RWPE1 (cell line): ENCODE data around the gene CRB2.
"Not testable (repeated sequence)": the region's sequence is repeated elsewhere in the genome, so short reads cannot be mapped to it uniquely, and the experiment has no call there.

Experiments used
- CTCF ChIA-PET: fragments of 350-600 bp; sonication (Branson Sonifier 250); formaldehyde crosslinking; extraction: SDS; loops from one replicate; lab custom pipeline; 2021; lab: Yijun Ruan, JAX
- POLR2A ChIA-PET: fragments of 400-600 bp; formaldehyde crosslinking; extraction: SDS; loops from one replicate; lab custom pipeline; 2020; ENCODE audit warnings: antibody characterized with exemption; ENCODE audit not compliant: low non-redundant PET; lab: Yijun Ruan, JAX
- DNase-seq: peaks from one replicate; pipeline ENCODE4 v3.0.0; 2012; ENCODE audit warnings: low spot score
- H3K27ac ChIP-seq: fragments of 450-650 bp; 2 replicates; pipeline ENCODE4 v1.5.1; 2017
- CTCF ChIP-seq: fragments of 450-650 bp; conservative IDR thresholded peaks from 2 replicates; pipeline ENCODE4 v1.5.1; 2017; ENCODE audit warnings: low read depth, mild to moderate bottlenecking

Gene CRB2

GRCh38 chr9:123397975-123398374 is 42.0 kb downstream of the CRB2 start:
- ChIA-PET POLR2A (no interaction called here), CTCF (interaction anchor here (0.6 kb wide), 1 partner anchor 10 kb away, joined by 3 read pairs; no protein-coding TSS in a partner anchor)

GRCh38 chr9:123398938-123399337 is 42.9 kb downstream of the CRB2 start:
- DNase-seq, H3K27ac ChIP-seq, POLR2A ChIA-PET: not testable (repeated sequence)
- CTCF ChIA-PET: interaction anchor here (0.7 kb wide), 1 partner anchor 42 kb away, joined by 3 read pairs; no protein-coding TSS in a partner anchor

More at GRCh38 chr9:123397975-123398374, 42.0 kb downstream of the CRB2 start:
- no peak for TF ChIP-seq CTCF
- H3K27ac ChIP-seq: no peak overlapping the region
- DNase-seq: no peak

- no peak for DNase-seq
- peak; percentile 23; the same call in 1 of the 2 replicates for TF ChIP-seq CTCF
- ChIA-PET CTCF (interaction anchor here (0.5 to 0.9 kb wide), 5 partner anchors 19 to 1576 kb away, joined by 3 to 7 read pairs (median 4); no protein-coding TSS in a partner anchor), POLR2A (no interaction called here)
- H3K27ac ChIP-seq: no peak overlapping the region
Observed at GRCh38 chr9:123399803-123400378, 43.9 kb downstream of the CRB2 start.

- no peak for DNase-seq
- no peak overlapping the region for H3K27ac ChIP-seq
- no peak for TF ChIP-seq CTCF
- ChIA-PET CTCF (interaction anchor here (0.5 to 1.3 kb wide), 2 partner anchors 233 to 640 kb away, joined by 3 to 4 read pairs; no protein-coding TSS in a partner anchor), POLR2A (no interaction called here)
Observed at GRCh38 chr9:123400926-123401503, 45.0 kb downstream of the CRB2 start.

- ChIA-PET CTCF (interaction anchor here (0.5 to 1.3 kb wide), 5 partner anchors 58 to 639 kb away, joined by 3 to 4 read pairs (median 4); no protein-coding TSS in a partner anchor), POLR2A (no interaction called here)
- peak; percentile 88 for DNase-seq
- TF ChIP-seq CTCF: peak; percentile 82
- H3K27ac ChIP-seq: no peak overlapping the region
Observed at GRCh38 chr9:123401879-123402513, 46.0 kb downstream of the CRB2 start.

- H3K27ac ChIP-seq: no peak overlapping the region
- TF ChIP-seq CTCF: no peak
- POLR2A ChIA-PET: no interaction called here
- CTCF ChIA-PET: interaction anchor here (0.6 to 1.5 kb wide), 2 partner anchors 17 to 1190 kb away, joined by 4 to 5 read pairs; no protein-coding TSS in a partner anchor
- DNase-seq: no peak
Observed at GRCh38 chr9:123402981-123403509, 47.0 kb downstream of the CRB2 start.
